ENCODE results near the gene HELZ. TPM values are rescaled to one million over a fixed set of nuclear protein-coding genes. Genes with fewer than 3 reads are reported as not detected.

The HELZ gene
- total and polyA plus RNA-seq, 2 of the 8 experiments (the other 6 are each of a cell fraction or from before 2014, with no cell fraction given): 10.0 to 48.7 TPM

GRCh38 chr17:67058036-67058435 is 187.0 kb downstream of the HELZ start:
- no peak overlapping the region for H2BK15ac ChIP-seq (ENCODE audit: low read length)
- no peak overlapping the region for H3K4me2 ChIP-seq (ENCODE audit: insufficient read depth in 1 of 2, low read depth in 2 of 2, low read length in 2 of 2)
- H3K79me1 ChIP-seq (ENCODE audit: low read depth, low read length): no peaks in the 10 kb centered on the region
- H4K5ac ChIP-seq (ENCODE audit: insufficient read length, low read depth, low read length): no peak overlapping the region
- H3K14ac ChIP-seq (ENCODE audit: insufficient read length): no peak overlapping the region
- H2BK12ac ChIP-seq (ENCODE audit: low read depth, low read length): no peak overlapping the region
- H3K18ac ChIP-seq (ENCODE audit: extremely low read depth, low read length): no peak overlapping the region
- H3K9ac ChIP-seq (replicated peaks in 1 of 4; ENCODE audit: extremely low read depth in 1 of 4, low read depth in 3 of 4, low read length in 3 of 4): no peak overlapping the region
- ChIA-PET CTCF (ENCODE audit: partially characterized antibody) (no interaction called here), POLR2A (ENCODE audit: partially characterized antibody) (interaction anchor here (0.6 kb wide), 1 partner anchor 396 kb away, joined by 3 read pairs; no protein-coding TSS in a partner anchor)
- H3K23ac ChIP-seq (ENCODE audit: insufficient read length): no peak overlapping the region
- no peak overlapping the region for H2AK5ac ChIP-seq (ENCODE audit: low read depth, low read length)
- H3K9me3 ChIP-seq (ENCODE audit: insufficient read depth in 2 of 2, low read depth in 1 of 2, low read length in 1 of 2): no peaks in the 10 kb centered on the region
- no peak overlapping the region for H2BK5ac ChIP-seq (ENCODE audit: low read depth, low read length)
- no peaks in the 10 kb centered on the region; a peak in 1 of 7 replicates for H3K27me3 ChIP-seq (replicated peaks in 1 of 4; ENCODE audit: control insufficient read depth in 3 of 4, extremely low read depth in 1 of 4, insufficient read depth in 3 of 4, low read length in 3 of 4)
- H2AFZ ChIP-seq (ENCODE audit: low read length): no peak overlapping the region
- H2BK120ac ChIP-seq (replicated peaks; ENCODE audit: low read depth, low read length): no peak overlapping the region
- H4K8ac ChIP-seq (ENCODE audit: extremely low read depth, insufficient read depth, low read length): no peak overlapping the region
- peaks cover 2% of the 10 kb centered on the region; the same call in 1 of the 2 replicates for H3K23me2 ChIP-seq (ENCODE audit: low read depth, low read length)
- H3K4me3 ChIP-seq (ENCODE audit: extremely low read depth in 1 of 4, insufficient read depth in 2 of 4, low read depth in 3 of 4, low read length in 4 of 4): no peak overlapping the region
- H3K4me1 ChIP-seq (replicated peaks in 1 of 4; ENCODE audit: control insufficient read depth in 3 of 4, insufficient read depth in 4 of 4, low read length in 3 of 4): no peaks in the 10 kb centered on the region
- no peak for DNase-seq (ENCODE audit: low read depth in 1 of 2, low spot score in 2 of 2)
- no peaks in the 10 kb centered on the region for H3K36me3 ChIP-seq (ENCODE audit: control insufficient read depth in 2 of 4, insufficient read depth in 4 of 4, low read length in 3 of 4)
- H4K91ac ChIP-seq (replicated peaks; ENCODE audit: insufficient read length, low read length): no peak overlapping the region
- no peak for FAIRE-seq
- H3K27ac ChIP-seq (ENCODE audit: low read depth, low read length): no peak overlapping the region
- 92% methylated on average over 8 of the region's 8 CpGs; no CpG with 5 or more reads in 1 of the 2 experiments for WGBS, 2 experiments (ENCODE audit: extremely low coverage in 1 of 2, insufficient coverage in 1 of 2, insufficient read length in 1 of 2, insufficient replicate concordance in 2 of 2, low coverage in 1 of 2, low lambda C conversion rate in 2 of 2, missing lambda C conversion rate in 1 of 2)
- no peaks in the 10 kb centered on the region for H3K79me2 ChIP-seq (ENCODE audit: control insufficient read depth in 1 of 2, insufficient read depth in 2 of 2, low read length in 2 of 2)
- H2BK20ac ChIP-seq (ENCODE audit: low read length): no peak overlapping the region
- H3K56ac ChIP-seq (replicated peaks; ENCODE audit: insufficient read length, low read depth, low read length): no peak overlapping the region
- no peaks in the 10 kb centered on the region for H4K20me1 ChIP-seq (replicated peaks in 1 of 2; ENCODE audit: control insufficient read depth in 1 of 2, insufficient read depth in 2 of 2, low read length in 2 of 2)
- no peak overlapping the region for H3K4ac ChIP-seq (replicated peaks; ENCODE audit: insufficient read length, low read depth, low read length)
- no peak for TF ChIP-seq TEAD4 (IDR thresholded peaks at IDR 0.05; ENCODE audit: low read depth, low read length)
